DND-41 (cell line): ENCODE data around the gene NTMT1.

Source experiments
- ATAC-seq: fragments of 200-7000 bp; cut with Tn5 transposase; 3 replicates; pipeline ENCODE4 v1.9.1; 2021; ENCODE audit warnings: low read depth; ENCODE audit not compliant: insufficient read depth
- DNase-seq: peaks from one replicate; pipeline ENCODE4 v3.0.0-alpha.2; 2020
- H2AFZ ChIP-seq: 2 replicates; pipeline ENCODE4 v1.6.0; 2012; ENCODE audit warnings: low read depth, low read length
- H3K27ac ChIP-seq: 2 replicates; pipeline ENCODE4 v1.5.1; 2012; ENCODE audit warnings: low read length, inconsistent platforms
- H3K27me3 ChIP-seq: fragments of 200-600 bp; sonication (generic); 2 replicates; pipeline ENCODE4 v1.6.0; 2012; ENCODE audit warnings: low read length, mild to moderate bottlenecking, inconsistent platforms; ENCODE audit not compliant: insufficient read depth, poor library complexity
- H3K36me3 ChIP-seq: 2 replicates; pipeline ENCODE4 v1.5.1; 2012; ENCODE audit warnings: low read length, inconsistent platforms; ENCODE audit not compliant: insufficient read depth
- H3K4me1 ChIP-seq: 2 replicates; pipeline ENCODE4 v1.5.1; 2012; ENCODE audit warnings: mild to moderate bottlenecking, low read length; ENCODE audit not compliant: insufficient read depth
- H3K4me2 ChIP-seq: 2 replicates; pipeline ENCODE4 v1.6.0; 2012; ENCODE audit warnings: mild to moderate bottlenecking, moderate library complexity, low read length, inconsistent platforms; ENCODE audit not compliant: insufficient read depth
- H3K4me3 ChIP-seq, 2 experiments: fragments of 200-600 bp in 1 of 2; shearing (Covaris generic) in 1 of 2; 2 replicates each; pipeline ENCODE4 v1.5.1; 2012 to 2016; ENCODE audit warnings: inconsistent platforms in 2 of 2, low read length in 2 of 2, mild to moderate bottlenecking in 2 of 2, low read depth in 1 of 2, moderate library complexity in 1 of 2
- H3K79me2 ChIP-seq: 2 replicates; pipeline ENCODE4 v1.6.0; 2012; ENCODE audit warnings: low read length, inconsistent platforms; ENCODE audit not compliant: insufficient read depth
- H3K9ac ChIP-seq: 2 replicates; pipeline ENCODE4 v1.6.0; 2012; ENCODE audit warnings: low read depth, mild to moderate bottlenecking, inconsistent platforms, low read length, moderate library complexity
- H3K9me3 ChIP-seq: 2 replicates; pipeline ENCODE4 v1.5.1; 2012; ENCODE audit warnings: low read length, moderate library complexity, mild to moderate bottlenecking, inconsistent platforms; ENCODE audit not compliant: insufficient read depth, severe bottlenecking
- H4K20me1 ChIP-seq: 2 replicates; pipeline ENCODE4 v1.6.0; 2012; ENCODE audit warnings: low read length; ENCODE audit not compliant: insufficient read depth
- EZH2 ChIP-seq: IDR thresholded peaks from 3 replicates; pipeline ENCODE4 v1.6.1; 2012; ENCODE audit warnings: borderline replicate concordance, low read depth, mild to moderate bottlenecking, moderate library complexity, low read length, inconsistent platforms; ENCODE audit not compliant: severe bottlenecking
- TF ChIP-seq, protein P1 (sequence below): IDR thresholded peaks from 2 replicates; pipeline ENCODE4 v1.5.1; 2012; ENCODE audit warnings: borderline replicate concordance, low read length, moderate library complexity, mild to moderate bottlenecking; ENCODE audit not compliant: poor library complexity, severe bottlenecking; ENCODE audit errors: extremely low read depth

The NTMT1 gene

DNA sequence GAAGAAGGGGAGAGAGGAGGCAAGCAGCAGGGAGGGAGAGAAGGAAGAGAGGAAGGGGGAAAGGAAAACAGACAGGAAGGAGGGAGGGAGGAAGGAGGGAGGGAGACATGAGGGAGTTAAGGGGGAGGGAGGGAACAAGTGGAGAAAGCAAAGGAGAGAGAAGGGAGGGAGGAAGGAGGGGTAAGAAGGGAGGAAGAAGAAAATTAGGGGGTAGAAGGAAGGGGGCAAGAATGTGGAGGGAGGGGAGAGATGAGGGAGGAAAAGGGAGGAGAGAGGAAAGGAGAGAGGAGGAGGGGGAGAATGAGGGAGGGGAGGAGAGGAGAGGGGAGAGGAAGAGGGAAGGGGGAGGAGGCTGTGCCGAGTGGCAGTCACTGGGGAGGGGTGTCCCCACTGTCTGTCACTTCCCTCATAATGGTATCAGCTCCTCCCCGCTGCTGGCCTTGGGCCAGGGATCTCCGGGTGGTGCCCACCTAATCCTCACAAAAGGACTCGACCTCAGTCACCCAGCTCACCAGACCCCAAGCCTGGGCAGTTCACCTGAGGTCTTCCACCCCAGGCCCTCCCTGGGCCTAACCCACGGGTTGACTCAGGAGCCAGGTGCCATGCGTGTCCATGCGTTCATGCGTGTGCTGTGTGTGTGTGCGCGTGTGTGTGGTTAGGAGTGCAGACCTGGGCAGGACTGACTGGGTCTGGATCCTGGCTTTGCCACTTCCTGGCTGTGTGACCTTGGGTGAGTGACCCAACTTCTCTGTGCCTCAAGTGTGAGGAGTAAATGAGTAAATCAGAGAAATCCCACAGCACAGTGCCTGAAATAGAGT, 23.2 kb upstream of the NTMT1 start:
- DNase-seq (no peak), ATAC-seq (peak; percentile 49; the same call in 1 of the 3 replicates)
- Histone ChIP-seq H4K20me1 (no peaks in the 10 kb centered on the region), H3K9me3 (no peaks in the 10 kb centered on the region), H2AFZ (no peak overlapping the region; the same call in 1 of the 2 replicates), H3K4me3 (no peak overlapping the region), H3K4me2 (no peak overlapping the region), H3K27ac (no peak overlapping the region), H3K4me1 (peaks cover 9% of the 10 kb centered on the region), H3K27me3 (no peaks in the 10 kb centered on the region), H3K36me3 (no peaks in the 10 kb centered on the region), H3K79me2 (no peaks in the 10 kb centered on the region), H3K9ac (no peak overlapping the region)
- TF ChIP-seq, protein P1, sequence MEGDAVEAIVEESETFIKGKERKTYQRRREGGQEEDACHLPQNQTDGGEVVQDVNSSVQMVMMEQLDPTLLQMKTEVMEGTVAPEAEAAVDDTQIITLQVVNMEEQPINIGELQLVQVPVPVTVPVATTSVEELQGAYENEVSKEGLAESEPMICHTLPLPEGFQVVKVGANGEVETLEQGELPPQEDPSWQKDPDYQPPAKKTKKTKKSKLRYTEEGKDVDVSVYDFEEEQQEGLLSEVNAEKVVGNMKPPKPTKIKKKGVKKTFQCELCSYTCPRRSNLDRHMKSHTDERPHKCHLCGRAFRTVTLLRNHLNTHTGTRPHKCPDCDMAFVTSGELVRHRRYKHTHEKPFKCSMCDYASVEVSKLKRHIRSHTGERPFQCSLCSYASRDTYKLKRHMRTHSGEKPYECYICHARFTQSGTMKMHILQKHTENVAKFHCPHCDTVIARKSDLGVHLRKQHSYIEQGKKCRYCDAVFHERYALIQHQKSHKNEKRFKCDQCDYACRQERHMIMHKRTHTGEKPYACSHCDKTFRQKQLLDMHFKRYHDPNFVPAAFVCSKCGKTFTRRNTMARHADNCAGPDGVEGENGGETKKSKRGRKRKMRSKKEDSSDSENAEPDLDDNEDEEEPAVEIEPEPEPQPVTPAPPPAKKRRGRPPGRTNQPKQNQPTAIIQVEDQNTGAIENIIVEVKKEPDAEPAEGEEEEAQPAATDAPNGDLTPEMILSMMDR = no peak
- TF ChIP-seq EZH2 = no peak

- Histone ChIP-seq H3K4me2 (no peak overlapping the region), H3K79me2 (no peaks in the 10 kb centered on the region), H3K4me1 (peaks cover 9% of the 10 kb centered on the region), H3K27me3 (no peaks in the 10 kb centered on the region), H3K9me3 (no peaks in the 10 kb centered on the region), H2AFZ (no peak overlapping the region), H3K36me3 (no peaks in the 10 kb centered on the region), H4K20me1 (no peaks in the 10 kb centered on the region), H3K27ac (no peak overlapping the region), H3K4me3 (no peak overlapping the region), H3K9ac (no peak overlapping the region)
- DNase-seq = no peak
- TF ChIP-seq EZH2 = no peak
- TF ChIP-seq, protein P1 = no peak
- no peak for ATAC-seq
Measured at GRCh38 chr9:129604056-129604765, 21.8 kb upstream of the NTMT1 start.

GRCh38 chr9:129604766-129605163, 21.2 kb upstream of the NTMT1 start:
- H3K4me3 ChIP-seq = no peak overlapping the region
- H3K9ac ChIP-seq = no peak overlapping the region
- no peaks in the 10 kb centered on the region for H3K36me3 ChIP-seq
- peaks cover 9% of the 10 kb centered on the region for H3K4me1 ChIP-seq
- no peaks in the 10 kb centered on the region for H4K20me1 ChIP-seq
- H3K9me3 ChIP-seq = no peaks in the 10 kb centered on the region
- TF ChIP-seq, protein P1 = no peak
- no peak for TF ChIP-seq EZH2
- H3K27me3 ChIP-seq = no peaks in the 10 kb centered on the region
- no peaks in the 10 kb centered on the region for H3K79me2 ChIP-seq
- no peak overlapping the region for H2AFZ ChIP-seq
- no peak overlapping the region for H3K27ac ChIP-seq
- no peak overlapping the region for H3K4me2 ChIP-seq
- DNase-seq (no peak), ATAC-seq (no peak)
